ENCODE results near the gene RCOR1.

The RCOR1 gene

DNA sequence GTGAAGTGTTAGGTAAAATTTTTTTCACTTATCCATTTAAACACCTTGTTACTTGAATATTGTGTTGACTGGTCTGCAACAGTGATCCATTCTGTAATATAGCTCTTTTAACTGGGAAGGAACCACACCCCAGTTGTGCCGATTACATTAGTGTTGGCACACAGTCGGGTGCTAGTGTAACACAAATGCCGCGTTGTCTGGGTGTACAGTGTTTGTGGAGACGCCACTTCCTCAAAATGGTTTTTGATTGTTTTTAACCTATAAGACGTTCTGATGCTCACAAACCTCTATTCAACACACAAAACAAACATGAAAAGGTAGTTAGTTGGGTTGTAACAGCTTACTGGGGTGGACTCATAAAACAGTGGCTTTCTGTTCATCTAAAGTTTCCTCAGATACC lies 136.8 kb downstream of the RCOR1 start:
- Histone ChIP-seq H3K27me3 (ENCODE audit: control insufficient read depth in 3 of 3, insufficient read depth in 3 of 3, low read depth in 1 of 3, low read length in 3 of 3) (no peaks in the 10 kb centered on the region), H4K8ac (ENCODE audit: low read depth, low read length) (no peak overlapping the region), H2BK120ac (ENCODE audit: low read depth, low read length) (no peak overlapping the region), H3K4me3 (ENCODE audit: low read length in 2 of 2) (no peak overlapping the region), H3K14ac (ENCODE audit: low read length) (no peak overlapping the region), H2AFZ (ENCODE audit: low read length) (no peak overlapping the region), H2BK12ac (ENCODE audit: low read length) (no peak overlapping the region), H3K4me2 (ENCODE audit: insufficient read depth, low read length, poor library complexity, severe bottlenecking) (no peak overlapping the region), H3K9ac (ENCODE audit: low read depth, low read length, poor library complexity) (no peak overlapping the region), H2BK15ac (ENCODE audit: low read length) (no peak overlapping the region), H3K4me1 (ENCODE audit: control insufficient read depth in 2 of 2, insufficient read depth in 1 of 2, low read depth in 1 of 2, low read length in 2 of 2) (no peaks in the 10 kb centered on the region), H3K27ac (replicated peaks; ENCODE audit: low read length) (no peak overlapping the region), H3K79me1 (ENCODE audit: low read depth, low read length) (no peaks in the 10 kb centered on the region), H2BK5ac (ENCODE audit: low read length) (no peak overlapping the region), H4K91ac (ENCODE audit: low read depth, low read length, poor library complexity) (no peak overlapping the region), H2AK5ac (ENCODE audit: low read depth, low read length) (no peak overlapping the region), H3K4ac (ENCODE audit: low read length) (no peak overlapping the region), H3K18ac (ENCODE audit: low read length) (no peak overlapping the region), H3K23ac (ENCODE audit: low read depth, low read length, poor library complexity) (no peak overlapping the region), H3K36me3 (replicated peaks in 1 of 2; ENCODE audit: control insufficient read depth in 2 of 2, insufficient read depth in 2 of 2, low read length in 2 of 2) (peaks cover 21 to 62% of the 10 kb centered on the region in 2 donors), H3K9me3 (replicated peaks in 1 of 2; ENCODE audit: control insufficient read depth in 2 of 2, insufficient read depth in 1 of 2, low read depth in 1 of 2, low read length in 2 of 2) (peaks cover 0 to 2% of the 10 kb centered on the region in 2 donors)
- DNase-seq (ENCODE audit: low spot score): no peak
- no CpG with 5 or more reads among the region's 6 CpGs for WGBS, 2 donors (ENCODE audit: extremely low coverage in 2 of 2, insufficient read length in 2 of 2, insufficient replicate concordance in 1 of 2)

DNA sequence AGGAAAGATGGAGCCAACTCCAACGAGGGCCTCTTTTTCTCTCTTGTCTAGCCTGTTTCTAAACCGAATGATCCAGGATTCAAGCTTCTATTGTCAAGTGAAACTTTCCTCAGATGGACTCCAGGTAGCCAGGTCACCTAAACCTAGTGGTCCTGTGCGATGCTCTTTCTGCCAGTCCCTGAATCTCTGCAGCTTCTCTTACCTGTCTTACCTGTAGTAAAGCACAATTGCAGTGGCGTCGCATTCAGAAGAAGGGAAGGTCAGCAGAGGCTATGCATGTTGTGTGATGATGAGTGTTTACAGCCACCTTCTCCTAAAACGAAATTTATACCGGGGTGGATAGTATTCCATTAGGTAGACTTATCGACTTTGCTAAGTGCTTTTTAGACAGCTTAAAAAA lies 137.4 kb downstream of the RCOR1 start:
- no peak overlapping the region for H3K4me3 ChIP-seq (ENCODE audit: low read length in 2 of 2)
- H2BK5ac ChIP-seq (ENCODE audit: low read length): no peak overlapping the region
- H3K9ac ChIP-seq (ENCODE audit: low read depth, low read length, poor library complexity): no peak overlapping the region
- no peaks in the 10 kb centered on the region for H3K4me1 ChIP-seq (ENCODE audit: control insufficient read depth in 2 of 2, insufficient read depth in 1 of 2, low read depth in 1 of 2, low read length in 2 of 2)
- H3K18ac ChIP-seq (ENCODE audit: low read length): no peak overlapping the region
- no peak overlapping the region for H3K4ac ChIP-seq (ENCODE audit: low read length)
- H4K8ac ChIP-seq (ENCODE audit: low read depth, low read length): no peak overlapping the region
- H2BK15ac ChIP-seq (ENCODE audit: low read length): no peak overlapping the region
- no peaks in the 10 kb centered on the region for H3K79me1 ChIP-seq (ENCODE audit: low read depth, low read length)
- peaks cover 18 to 56% of the 10 kb centered on the region in 2 donors for H3K36me3 ChIP-seq (replicated peaks in 1 of 2; ENCODE audit: control insufficient read depth in 2 of 2, insufficient read depth in 2 of 2, low read length in 2 of 2)
- no peak overlapping the region for H4K91ac ChIP-seq (ENCODE audit: low read depth, low read length, poor library complexity)
- H2BK12ac ChIP-seq (ENCODE audit: low read length): no peak overlapping the region
- DNase-seq (ENCODE audit: low spot score): no peak
- peaks cover 0 to 2% of the 10 kb centered on the region in 2 donors for H3K9me3 ChIP-seq (replicated peaks in 1 of 2; ENCODE audit: control insufficient read depth in 2 of 2, insufficient read depth in 1 of 2, low read depth in 1 of 2, low read length in 2 of 2)
- H3K4me2 ChIP-seq (ENCODE audit: insufficient read depth, low read length, poor library complexity, severe bottlenecking): no peak overlapping the region
- no CpG with 5 or more reads among the region's 8 CpGs for WGBS, 2 donors (ENCODE audit: extremely low coverage in 2 of 2, insufficient read length in 2 of 2, insufficient replicate concordance in 1 of 2)
- H2AK5ac ChIP-seq (ENCODE audit: low read depth, low read length): no peak overlapping the region
- no peaks in the 10 kb centered on the region for H3K27me3 ChIP-seq (ENCODE audit: control insufficient read depth in 3 of 3, insufficient read depth in 3 of 3, low read depth in 1 of 3, low read length in 3 of 3)
- no peak overlapping the region for H3K27ac ChIP-seq (replicated peaks; ENCODE audit: low read length)
- no peak overlapping the region for H3K14ac ChIP-seq (ENCODE audit: low read length)
- H2AFZ ChIP-seq (ENCODE audit: low read length): no peak overlapping the region
- H2BK120ac ChIP-seq (ENCODE audit: low read depth, low read length): no peak overlapping the region
- H3K23ac ChIP-seq (ENCODE audit: low read depth, low read length, poor library complexity): no peak overlapping the region

- Histone ChIP-seq H2AK5ac (ENCODE audit: low read depth, low read length) (no peak overlapping the region), H3K18ac (ENCODE audit: low read length) (peak overlapping the region; percentile 49), H2BK15ac (ENCODE audit: low read length) (no peak overlapping the region), H3K4ac (ENCODE audit: low read length) (no peak overlapping the region), H3K4me1 (ENCODE audit: control insufficient read depth in 2 of 2, insufficient read depth in 1 of 2, low read depth in 1 of 2, low read length in 2 of 2) (no peaks in the 10 kb centered on the region), H3K36me3 (replicated peaks in 1 of 2; ENCODE audit: control insufficient read depth in 2 of 2, insufficient read depth in 2 of 2, low read length in 2 of 2) (peaks cover 15 to 42% of the 10 kb centered on the region in 2 donors), H3K27ac (replicated peaks; ENCODE audit: low read length) (no peak overlapping the region), H3K79me1 (ENCODE audit: low read depth, low read length) (no peaks in the 10 kb centered on the region), H3K4me3 (ENCODE audit: low read length in 2 of 2) (peak overlapping the region in 1 of 2 donors; percentile 41), H2AFZ (ENCODE audit: low read length) (no peak overlapping the region), H3K9ac (ENCODE audit: low read depth, low read length, poor library complexity) (no peak overlapping the region), H3K14ac (ENCODE audit: low read length) (no peak overlapping the region), H3K9me3 (replicated peaks in 1 of 2; ENCODE audit: control insufficient read depth in 2 of 2, insufficient read depth in 1 of 2, low read depth in 1 of 2, low read length in 2 of 2) (peaks cover 0 to 2% of the 10 kb centered on the region in 2 donors), H4K8ac (ENCODE audit: low read depth, low read length) (no peak overlapping the region), H2BK120ac (ENCODE audit: low read depth, low read length) (no peak overlapping the region), H3K23ac (ENCODE audit: low read depth, low read length, poor library complexity) (peak overlapping the region; percentile 3), H2BK12ac (ENCODE audit: low read length) (no peak overlapping the region), H3K4me2 (ENCODE audit: insufficient read depth, low read length, poor library complexity, severe bottlenecking) (no peak overlapping the region), H4K91ac (ENCODE audit: low read depth, low read length, poor library complexity) (no peak overlapping the region), H3K27me3 (ENCODE audit: control insufficient read depth in 3 of 3, insufficient read depth in 3 of 3, low read depth in 1 of 3, low read length in 3 of 3) (no peaks in the 10 kb centered on the region), H2BK5ac (ENCODE audit: low read length) (no peak overlapping the region)
- WGBS, 2 donors (ENCODE audit: extremely low coverage in 2 of 2, insufficient read length in 2 of 2, insufficient replicate concordance in 1 of 2): no CpG with 5 or more reads among the region's 15 CpGs
- DNase-seq (ENCODE audit: low spot score): no peak
Measured at GRCh38 chr14:102731101-102731870, 138.8 kb downstream of the RCOR1 start.

- H3K27me3 ChIP-seq (ENCODE audit: control insufficient read depth in 3 of 3, insufficient read depth in 3 of 3, low read depth in 1 of 3, low read length in 3 of 3): no peaks in the 10 kb centered on the region
- H3K9me3 ChIP-seq (replicated peaks in 1 of 2; ENCODE audit: control insufficient read depth in 2 of 2, insufficient read depth in 1 of 2, low read depth in 1 of 2, low read length in 2 of 2): peaks cover 0 to 2% of the 10 kb centered on the region in 2 donors
- no peak overlapping the region for H2AFZ ChIP-seq (ENCODE audit: low read length)
- no peak overlapping the region for H3K4ac ChIP-seq (ENCODE audit: low read length)
- peaks cover 12 to 38% of the 10 kb centered on the region in 2 donors for H3K36me3 ChIP-seq (replicated peaks in 1 of 2; ENCODE audit: control insufficient read depth in 2 of 2, insufficient read depth in 2 of 2, low read length in 2 of 2)
- no peak overlapping the region for H3K14ac ChIP-seq (ENCODE audit: low read length)
- H2BK15ac ChIP-seq (ENCODE audit: low read length): no peak overlapping the region
- no peak overlapping the region for H3K9ac ChIP-seq (ENCODE audit: low read depth, low read length, poor library complexity)
- no peaks in the 10 kb centered on the region for H3K79me1 ChIP-seq (ENCODE audit: low read depth, low read length)
- H2BK12ac ChIP-seq (ENCODE audit: low read length): no peak overlapping the region
- no peaks in the 10 kb centered on the region for H3K4me1 ChIP-seq (ENCODE audit: control insufficient read depth in 2 of 2, insufficient read depth in 1 of 2, low read depth in 1 of 2, low read length in 2 of 2)
- DNase-seq (ENCODE audit: low spot score): no peak
- WGBS, 2 donors (ENCODE audit: extremely low coverage in 2 of 2, insufficient read length in 2 of 2, insufficient replicate concordance in 1 of 2): no CpG with 5 or more reads among the region's 13 CpGs
- no peak overlapping the region for H4K8ac ChIP-seq (ENCODE audit: low read depth, low read length)
- peak overlapping the region in 1 of 2 donors; percentile 22 for H3K4me3 ChIP-seq (ENCODE audit: low read length in 2 of 2)
- no peak overlapping the region for H2AK5ac ChIP-seq (ENCODE audit: low read depth, low read length)
- no peak overlapping the region for H4K91ac ChIP-seq (ENCODE audit: low read depth, low read length, poor library complexity)
- no peak overlapping the region for H2BK5ac ChIP-seq (ENCODE audit: low read length)
- H3K18ac ChIP-seq (ENCODE audit: low read length): no peak overlapping the region
- no peak overlapping the region for H3K23ac ChIP-seq (ENCODE audit: low read depth, low read length, poor library complexity)
- no peak overlapping the region for H2BK120ac ChIP-seq (ENCODE audit: low read depth, low read length)
- no peak overlapping the region for H3K27ac ChIP-seq (replicated peaks; ENCODE audit: low read length)
- H3K4me2 ChIP-seq (ENCODE audit: insufficient read depth, low read length, poor library complexity, severe bottlenecking): no peak overlapping the region
Measured at GRCh38 chr14:102731871-102732800, 139.7 kb downstream of the RCOR1 start.

Data from neuronal stem cell (in vitro differentiated cells).